Stimulated activated CD4-positive, alpha-beta T cell treated with anti-CD3 and anti-CD28 coated beads, Interleukin-12 subunit alpha, Interleukin-12 subunit beta, amount 100 ng/mL, for 48 hours (primary cell): ENCODE data around the gene MC1R.
"Not testable (repeated sequence)": the region's sequence is repeated elsewhere in the genome, so short reads cannot be mapped to it uniquely, and the experiment has no call there.

Source experiments
- DNase-seq, 3 donors: peaks; one replicate each; pipeline ENCODE4 v3.0.0-alpha.2; 2020; ENCODE audit warnings: low read depth in 2 of 3, low spot score in 1 of 3

The MC1R gene

GRCh38 chr16:89934019-89934418 is 15.4 kb downstream of the MC1R start:
- DNase-seq: not testable (repeated sequence)

GRCh38 chr16:89934611-89935553 is 16.2 kb downstream of the MC1R start:
- no peak for DNase-seq

GRCh38 chr16:89935620-89936019 is 17.0 kb downstream of the MC1R start:
- DNase-seq: not testable (repeated sequence)

GRCh38 chr16:89936034-89936433 is 17.4 kb downstream of the MC1R start:
- DNase-seq: no peak

GRCh38 chr16:89936508-89936907 is 17.8 kb downstream of the MC1R start:
- DNase-seq: no peak

- DNase-seq: no peak
Observed at GRCh38 chr16:89936981-89937380, 18.3 kb downstream of the MC1R start.

DNA sequence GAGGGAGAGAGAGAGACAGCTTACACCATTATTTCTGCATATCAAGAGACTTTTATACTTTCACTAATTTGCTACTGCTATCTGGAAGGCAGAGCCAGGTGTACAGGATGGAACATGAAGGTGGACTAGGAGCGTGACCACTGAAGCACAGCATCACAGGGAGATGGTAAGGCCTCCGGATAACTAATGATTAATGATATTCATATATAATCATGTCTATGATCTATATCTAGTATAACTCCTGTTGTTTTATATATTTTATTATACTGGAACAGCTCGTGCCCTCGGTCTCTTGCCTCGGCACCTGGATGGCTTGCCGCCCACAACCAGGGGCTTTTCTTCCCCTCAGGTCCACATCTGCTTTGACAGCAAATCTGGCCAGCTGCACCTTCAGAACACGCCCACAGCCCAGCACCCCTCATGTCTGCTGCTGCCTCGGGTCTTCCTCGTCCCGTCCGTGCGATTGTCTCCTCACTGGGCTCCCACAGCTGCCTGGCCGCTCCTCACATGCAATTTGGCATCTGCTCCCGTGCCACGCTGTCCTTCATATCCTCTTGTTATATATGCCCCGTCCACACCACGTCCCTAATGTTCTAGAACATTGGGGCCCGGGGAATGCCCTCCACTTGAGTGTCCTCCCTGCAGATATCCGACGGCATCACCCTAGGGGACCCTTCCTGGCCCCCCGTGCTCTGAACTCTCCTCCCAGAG is 19.7 kb downstream of the MC1R start:
- no peak for DNase-seq

GRCh38 chr16:89944773-89945172 is 26.1 kb downstream of the MC1R start:
- DNase-seq: no peak

DNA sequence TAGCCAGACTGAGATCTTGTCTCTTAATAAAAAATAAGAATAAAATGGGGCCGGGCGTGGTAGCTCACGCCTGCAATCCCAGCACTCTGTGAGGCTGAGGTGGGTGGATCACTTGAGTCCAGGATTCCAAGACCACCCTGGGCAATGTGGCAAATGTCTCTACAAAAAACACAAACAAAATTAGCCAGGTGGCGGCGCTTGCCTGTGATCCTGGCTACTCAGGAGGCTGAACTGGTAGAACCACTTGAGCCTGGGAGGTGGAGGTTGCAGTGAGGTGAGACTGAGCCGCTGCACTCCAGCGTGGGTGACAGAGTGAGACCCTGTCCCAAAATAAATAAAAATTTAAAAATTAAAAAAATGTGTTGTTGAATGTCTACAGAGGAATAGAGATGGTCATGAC is 27.0 kb downstream of the MC1R start:
- DNase-seq: no peak

DNA sequence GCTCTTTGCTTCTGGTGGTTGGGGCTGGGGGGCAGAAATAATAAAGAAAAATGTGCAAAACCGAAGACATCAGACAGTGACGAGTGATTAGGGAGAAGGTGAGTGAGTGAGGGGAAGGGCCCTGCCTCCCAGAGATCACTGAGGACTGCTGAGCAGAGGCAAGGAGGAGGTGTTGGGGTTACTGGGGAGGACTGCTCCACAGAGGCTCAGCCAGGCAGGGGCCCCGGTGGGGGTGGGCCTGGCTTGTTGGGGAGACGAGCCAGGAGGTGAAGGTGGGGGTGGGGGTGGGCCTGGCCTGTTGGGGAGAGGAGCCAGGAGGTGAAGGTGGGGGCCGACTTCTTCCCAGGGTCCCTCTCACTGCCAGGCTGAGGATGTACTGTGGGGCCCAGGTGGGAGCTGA is 27.9 kb downstream of the MC1R start:
- no peak for DNase-seq

DNA sequence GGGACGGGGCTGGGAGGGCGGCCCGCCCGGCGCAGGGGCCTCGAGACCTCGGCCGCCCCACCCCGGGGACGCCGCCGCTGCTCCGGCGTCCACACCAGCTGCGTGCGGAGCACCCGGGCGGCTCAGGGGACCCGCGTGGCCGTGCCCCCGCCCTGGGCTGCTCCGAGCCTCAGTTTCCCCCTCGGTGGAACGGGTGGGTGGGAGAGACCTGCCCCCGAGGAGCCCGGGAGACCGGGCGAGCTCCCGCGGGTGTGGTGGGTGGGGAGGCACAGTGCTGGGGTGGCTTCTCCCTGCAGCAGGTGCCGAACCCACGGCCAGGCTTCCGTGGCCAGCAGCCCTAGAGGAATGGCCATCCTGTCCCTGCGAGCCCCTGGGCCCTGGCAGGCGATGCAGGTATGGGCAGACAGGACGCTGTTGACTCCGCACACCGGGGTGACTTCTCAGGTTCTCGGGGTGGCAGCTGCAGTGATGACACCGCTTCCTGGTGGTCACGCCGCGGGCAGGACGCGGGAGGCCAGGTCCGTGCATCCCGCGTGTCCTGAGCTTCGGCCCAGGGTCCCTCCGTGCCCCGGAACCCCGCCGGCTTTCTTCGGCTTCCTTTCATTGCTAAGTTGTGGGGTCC is 30.6 kb downstream of the MC1R start:
- no peak for DNase-seq

DNA sequence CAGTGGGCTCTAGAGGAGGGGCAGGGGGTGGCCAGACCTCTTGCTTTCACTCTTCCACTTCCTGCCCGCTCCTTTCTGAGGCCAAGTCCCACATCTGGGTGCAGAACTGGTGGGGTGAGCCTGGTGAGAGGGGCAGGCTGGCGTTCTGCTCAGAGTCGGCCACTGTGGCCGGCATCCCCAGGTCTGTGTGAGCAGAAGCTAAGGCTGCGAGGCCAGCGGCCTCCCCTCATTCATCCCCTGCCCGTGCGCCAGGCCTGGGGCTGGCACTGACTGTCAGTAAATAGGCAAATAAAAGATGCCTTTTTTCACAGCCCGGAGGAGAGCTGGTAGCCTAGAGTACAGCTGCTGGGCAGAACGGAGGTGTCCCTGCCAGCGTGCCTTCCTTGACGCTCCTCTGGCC is 31.1 kb downstream of the MC1R start:
- no peak for DNase-seq

GRCh38 chr16:89951509-89951908 is 32.8 kb downstream of the MC1R start:
- DNase-seq: no peak

- no peak for DNase-seq
Observed at GRCh38 chr16:89952049-89952448, 33.4 kb downstream of the MC1R start.

DNA sequence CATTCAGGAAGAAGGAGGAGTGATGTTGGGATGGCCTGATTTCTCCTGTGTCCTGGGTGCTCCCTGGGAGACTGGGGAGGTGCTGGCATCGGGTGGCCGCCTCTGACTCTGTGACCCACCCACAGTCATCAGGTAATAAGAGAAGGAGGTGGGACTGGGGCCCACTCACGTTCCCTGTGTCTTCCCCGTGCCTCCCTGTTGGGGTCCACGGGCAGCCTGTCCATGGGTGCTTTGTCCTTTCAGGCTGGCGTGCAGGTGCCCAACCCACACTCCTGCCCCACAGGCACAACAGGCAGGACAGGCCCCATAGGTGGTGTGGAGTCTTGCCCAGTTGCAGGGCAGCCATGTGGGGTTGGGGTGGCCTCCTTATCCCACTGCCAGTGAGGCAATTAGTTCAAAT is 33.9 kb downstream of the MC1R start:
- DNase-seq: no peak

DNA sequence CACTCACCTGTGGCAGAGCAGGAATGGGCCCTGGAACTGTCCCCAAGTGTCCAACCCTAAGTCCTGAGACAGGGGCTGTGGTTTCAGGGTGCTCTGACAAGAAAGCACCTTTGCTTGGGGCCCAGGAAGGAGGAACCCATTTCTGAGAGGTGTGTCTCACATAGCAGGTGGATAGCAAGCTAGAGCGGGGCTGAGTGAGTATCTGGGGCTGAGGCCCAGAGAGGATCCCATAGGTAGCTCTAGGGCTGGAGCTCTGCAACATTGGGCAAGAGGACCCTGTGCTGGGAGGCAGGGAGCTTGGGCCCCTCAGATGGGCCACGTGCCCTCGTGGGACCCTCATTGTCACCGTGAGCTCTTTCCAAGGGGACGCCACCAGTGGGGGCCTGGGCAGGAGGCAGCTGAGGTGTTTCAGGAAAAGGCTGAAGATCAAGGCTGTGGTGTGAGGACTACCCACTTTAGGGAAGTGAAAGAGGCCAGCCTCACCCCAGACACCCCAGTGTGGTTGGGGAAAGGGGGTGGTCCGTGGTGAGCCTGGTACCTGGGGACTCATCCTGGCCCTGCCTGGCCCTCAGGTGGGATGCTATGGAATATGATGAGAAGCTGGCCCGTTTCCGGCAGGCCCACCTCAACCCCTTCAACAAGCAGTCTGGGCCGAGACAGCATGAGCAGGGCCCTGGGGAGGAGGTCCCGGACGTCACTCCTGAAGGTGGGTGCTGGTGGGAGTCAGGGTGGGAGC is 35.2 kb downstream of the MC1R start:
- DNase-seq: no peak

DNA sequence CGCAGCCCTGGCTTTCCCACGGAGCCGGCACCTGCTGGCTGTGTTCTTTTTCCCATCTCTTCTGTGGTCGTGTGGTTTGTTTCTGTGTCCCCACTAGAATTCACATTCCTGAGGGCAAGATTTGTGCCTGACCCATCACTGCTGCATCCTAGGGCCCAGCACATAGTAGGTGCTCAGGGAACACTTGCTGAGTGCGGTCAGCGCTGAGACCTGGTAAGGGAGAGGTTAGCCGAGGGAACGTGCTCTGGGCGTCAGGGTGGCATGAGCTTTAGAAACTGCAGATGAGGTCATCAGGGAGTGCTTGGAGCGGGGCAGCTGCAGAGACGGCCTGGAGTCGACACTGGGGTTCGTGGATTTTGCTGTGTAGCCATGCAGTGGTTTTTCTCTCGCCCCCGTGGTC is 35.8 kb downstream of the MC1R start:
- no peak for DNase-seq

- DNase-seq: no peak
Observed at GRCh38 chr16:89955001-89955685, 36.5 kb downstream of the MC1R start.

GRCh38 chr16:89956505-89957215 is 38.0 kb downstream of the MC1R start:
- DNase-seq: no peak

DNA sequence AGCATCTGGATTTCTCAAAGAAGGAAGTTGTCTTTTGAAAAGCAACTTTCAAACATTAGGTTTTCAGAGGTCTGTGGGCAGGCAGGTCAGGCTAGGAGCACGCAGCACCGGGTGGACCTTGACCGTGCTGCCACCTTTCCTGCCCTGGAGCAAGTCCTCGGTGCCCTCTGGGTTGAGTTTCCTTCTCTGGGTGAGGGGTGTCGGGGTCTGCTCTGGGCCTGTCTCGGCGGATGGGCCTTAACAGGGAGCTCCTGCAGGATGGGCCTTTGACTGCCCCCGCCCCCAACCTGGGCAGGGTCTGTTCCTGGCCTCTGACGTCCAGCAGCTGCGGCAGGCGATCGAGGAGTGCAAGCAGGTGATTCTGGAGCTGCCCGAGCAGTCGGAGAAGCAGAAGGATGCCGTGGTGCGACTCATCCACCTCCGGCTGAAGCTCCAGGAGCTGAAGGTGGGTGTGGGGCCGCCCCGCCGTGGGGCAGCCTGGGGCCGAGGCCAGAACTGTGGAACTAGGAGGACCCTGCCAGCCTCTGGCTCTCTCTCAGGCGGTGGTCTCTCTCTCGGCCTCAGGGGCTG is 38.6 kb downstream of the MC1R start:
- no peak for DNase-seq
